D721Med (cell line): ENCODE data around the gene NELL2.

Experiments used
- DNase-seq: peaks from one replicate; pipeline ENCODE4 v3.0.0; 2011; ENCODE audit warnings: low spot score; ENCODE audit not compliant: insufficient read length
- FAIRE-seq: peaks from 2 replicates; lab custom pipeline; 2011; peaks lifted over from hg19 to GRCh38; lab: Jason Lieb, UNC
- TF ChIP-seq, protein P1 (sequence below): IDR thresholded peaks from 2 replicates; pipeline ENCODE4 v1.5.1; 2012; ENCODE audit warnings: mild to moderate bottlenecking, control low read depth; ENCODE audit not compliant: insufficient read depth; ENCODE audit errors: missing control alignments

NELL2 gene

DNA sequence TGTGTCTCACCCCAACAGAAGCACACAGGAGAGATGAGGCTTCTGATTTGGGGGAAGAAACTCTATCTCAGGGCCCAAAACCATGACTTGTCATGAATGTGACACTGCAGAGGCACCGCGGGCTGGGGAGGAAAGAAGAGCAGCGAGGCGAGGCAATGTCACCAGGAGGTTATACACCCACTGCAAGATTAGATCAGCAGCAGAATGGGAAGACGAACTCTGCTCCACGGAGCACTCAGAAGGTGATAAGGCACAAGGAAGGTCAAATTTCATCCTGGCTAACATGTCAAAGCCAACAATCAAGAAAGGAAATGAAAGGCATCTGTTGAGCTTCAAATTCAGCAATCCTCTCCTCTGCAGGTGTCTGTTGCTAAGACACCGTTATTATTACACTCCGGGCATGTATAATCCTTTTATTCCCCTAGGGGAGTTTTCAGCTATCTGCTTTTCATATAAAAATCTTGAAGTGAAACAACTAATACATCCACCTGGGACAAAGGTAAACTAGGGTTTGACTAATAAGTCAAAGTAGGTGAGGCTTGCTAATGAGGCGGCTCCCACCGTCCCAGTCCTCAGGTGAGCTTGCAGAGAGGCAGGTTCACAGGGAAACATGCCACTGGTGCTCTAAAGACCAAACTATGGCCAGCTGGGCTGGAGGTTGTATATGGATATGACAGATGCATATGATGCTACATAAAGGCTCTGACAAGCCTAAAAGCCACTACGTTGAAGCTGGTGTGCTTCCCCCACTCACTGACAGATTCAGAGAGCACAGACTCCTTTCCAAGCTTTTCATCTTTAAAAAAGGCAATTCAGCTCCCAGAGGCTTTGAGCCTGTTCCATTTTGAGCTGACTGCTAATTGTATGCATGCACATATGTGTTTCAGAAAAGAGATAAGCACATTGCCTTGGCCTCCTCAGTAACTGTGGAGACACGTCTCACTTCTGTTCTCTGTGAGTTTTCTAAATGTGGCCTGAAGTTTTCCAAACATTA lies 221.2 kb downstream of the NELL2 start:
- TF ChIP-seq, protein P1, sequence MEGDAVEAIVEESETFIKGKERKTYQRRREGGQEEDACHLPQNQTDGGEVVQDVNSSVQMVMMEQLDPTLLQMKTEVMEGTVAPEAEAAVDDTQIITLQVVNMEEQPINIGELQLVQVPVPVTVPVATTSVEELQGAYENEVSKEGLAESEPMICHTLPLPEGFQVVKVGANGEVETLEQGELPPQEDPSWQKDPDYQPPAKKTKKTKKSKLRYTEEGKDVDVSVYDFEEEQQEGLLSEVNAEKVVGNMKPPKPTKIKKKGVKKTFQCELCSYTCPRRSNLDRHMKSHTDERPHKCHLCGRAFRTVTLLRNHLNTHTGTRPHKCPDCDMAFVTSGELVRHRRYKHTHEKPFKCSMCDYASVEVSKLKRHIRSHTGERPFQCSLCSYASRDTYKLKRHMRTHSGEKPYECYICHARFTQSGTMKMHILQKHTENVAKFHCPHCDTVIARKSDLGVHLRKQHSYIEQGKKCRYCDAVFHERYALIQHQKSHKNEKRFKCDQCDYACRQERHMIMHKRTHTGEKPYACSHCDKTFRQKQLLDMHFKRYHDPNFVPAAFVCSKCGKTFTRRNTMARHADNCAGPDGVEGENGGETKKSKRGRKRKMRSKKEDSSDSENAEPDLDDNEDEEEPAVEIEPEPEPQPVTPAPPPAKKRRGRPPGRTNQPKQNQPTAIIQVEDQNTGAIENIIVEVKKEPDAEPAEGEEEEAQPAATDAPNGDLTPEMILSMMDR = no peak
- DNase-seq = no peak
- FAIRE-seq = peak; percentile 29

DNA sequence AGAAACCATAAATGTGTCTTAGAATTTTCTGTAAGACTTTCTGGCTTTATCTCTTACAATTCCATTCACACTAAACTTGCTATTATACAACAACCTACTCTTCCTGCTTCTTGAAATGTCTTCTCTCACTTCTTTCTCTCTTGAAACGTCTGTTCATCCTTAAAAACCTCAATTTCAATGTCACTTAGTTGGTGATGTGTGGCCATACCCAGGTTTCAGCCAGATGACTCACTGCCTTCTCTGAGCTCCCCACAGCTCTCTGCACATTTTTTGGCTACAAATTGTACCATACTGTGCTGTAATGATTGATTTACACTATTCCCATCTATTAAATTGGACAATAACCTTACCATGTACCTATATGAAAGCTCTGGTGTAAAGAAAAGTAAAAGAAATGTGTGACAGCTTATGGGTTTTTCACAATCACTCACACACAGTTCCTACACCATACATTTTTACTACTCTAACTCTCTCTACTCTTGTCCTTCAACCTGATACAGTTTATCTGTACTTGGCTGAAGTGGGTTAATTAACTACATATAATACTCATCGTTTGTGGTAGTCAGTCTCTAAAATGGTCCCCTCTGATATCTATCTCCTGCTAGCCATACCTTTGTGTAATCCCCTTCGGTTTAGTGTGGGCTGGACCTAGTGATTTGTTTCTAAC lies 222.1 kb downstream of the NELL2 start:
- FAIRE-seq (peak; percentile 60), DNase-seq (no peak)
- TF ChIP-seq, protein P1 = no peak

DNA sequence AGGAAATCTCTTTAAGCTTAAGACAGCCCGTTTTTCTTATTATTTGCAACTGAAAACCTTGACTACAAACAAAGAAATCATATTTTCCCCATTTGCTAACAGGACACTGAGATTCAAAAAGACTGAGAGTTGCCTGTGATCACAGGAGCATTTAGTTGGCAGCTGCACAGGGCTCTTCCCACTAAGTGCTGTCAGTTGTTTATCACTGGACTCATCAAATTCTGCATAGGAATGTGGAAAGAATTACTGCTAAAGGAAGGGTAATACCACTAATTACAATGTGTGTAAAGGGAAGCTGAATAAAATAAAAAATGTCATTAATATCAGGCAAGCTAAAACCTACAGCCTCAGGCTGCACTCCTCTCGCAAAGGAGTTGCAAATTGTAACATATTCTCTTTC lies 226.4 kb downstream of the NELL2 start:
- TF ChIP-seq, protein P1 = no peak
- FAIRE-seq = no peak
- DNase-seq = no peak

DNA sequence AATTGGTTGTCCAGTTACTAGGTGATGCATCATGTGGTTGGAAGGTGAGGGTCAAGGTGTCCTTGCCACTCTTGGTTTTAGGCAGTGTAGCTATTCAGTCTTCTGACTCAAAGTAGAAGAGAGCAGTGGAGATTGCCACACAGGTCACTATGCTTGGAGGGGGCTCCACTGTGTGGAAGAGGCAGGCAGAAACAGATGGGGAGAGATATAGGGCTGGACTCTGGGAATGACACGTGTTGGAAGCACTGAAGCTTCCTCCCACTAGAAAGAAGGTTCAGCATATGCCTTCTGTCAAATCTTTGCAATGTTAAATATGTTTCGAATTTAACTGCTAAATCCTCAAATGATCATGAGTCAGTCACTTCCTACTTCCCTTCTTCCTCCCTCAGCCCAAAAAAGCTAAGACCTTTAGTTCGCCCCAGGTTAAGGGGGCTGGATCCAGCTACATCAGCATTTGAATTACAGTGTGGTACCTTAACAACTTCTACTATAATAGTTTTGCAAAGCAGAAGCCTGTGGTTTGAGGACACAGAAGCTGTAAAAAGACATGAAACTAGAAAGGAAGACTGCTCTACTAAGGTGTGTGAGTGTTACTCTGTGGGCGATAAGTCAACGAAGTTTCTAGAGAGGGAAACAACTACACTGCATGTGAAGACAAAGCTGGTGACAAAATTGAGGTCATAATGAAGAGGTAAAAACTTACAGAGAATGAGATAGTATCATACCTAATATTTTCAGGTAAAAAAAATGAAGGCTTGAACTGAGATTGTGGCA lies 228.0 kb downstream of the NELL2 start:
- FAIRE-seq (no peak), DNase-seq (no peak)
- TF ChIP-seq, protein P1 = no peak

DNA sequence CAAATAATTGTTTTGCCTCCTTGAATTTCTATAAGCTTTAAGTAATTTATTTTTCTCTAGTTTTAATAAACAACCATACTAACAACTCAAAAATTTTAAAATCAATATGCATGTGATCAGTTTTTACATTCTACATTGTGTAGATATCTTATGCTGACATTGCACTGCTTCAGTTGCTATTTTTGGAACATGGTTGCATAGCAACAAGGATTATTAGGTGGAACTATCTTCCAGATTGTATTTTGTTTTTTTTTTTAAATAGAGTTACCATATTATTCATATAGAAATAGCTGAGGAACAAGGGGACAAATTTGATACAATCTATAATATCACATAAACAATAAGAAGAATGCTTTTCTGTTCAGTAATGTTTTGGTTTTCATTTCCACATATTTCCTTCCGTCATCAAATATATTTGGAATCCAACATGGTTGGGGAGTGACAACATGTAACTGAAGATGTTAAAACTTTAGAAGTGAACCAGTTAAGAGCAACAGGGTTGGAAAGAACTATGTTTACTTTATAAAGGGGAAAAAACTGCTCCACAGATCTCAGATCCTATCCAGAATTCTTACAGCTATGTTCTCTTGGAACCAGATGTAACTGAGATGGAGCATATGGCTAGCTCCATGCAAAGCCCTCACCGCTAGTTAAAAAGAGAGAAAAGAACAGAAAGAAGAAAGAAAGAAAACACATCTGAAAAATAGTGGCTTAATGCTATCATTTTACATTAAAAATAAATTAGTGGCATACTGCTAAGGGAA lies 235.5 kb downstream of the NELL2 start:
- FAIRE-seq = no peak
- no peak for DNase-seq
- TF ChIP-seq, protein P1 = no peak

DNA sequence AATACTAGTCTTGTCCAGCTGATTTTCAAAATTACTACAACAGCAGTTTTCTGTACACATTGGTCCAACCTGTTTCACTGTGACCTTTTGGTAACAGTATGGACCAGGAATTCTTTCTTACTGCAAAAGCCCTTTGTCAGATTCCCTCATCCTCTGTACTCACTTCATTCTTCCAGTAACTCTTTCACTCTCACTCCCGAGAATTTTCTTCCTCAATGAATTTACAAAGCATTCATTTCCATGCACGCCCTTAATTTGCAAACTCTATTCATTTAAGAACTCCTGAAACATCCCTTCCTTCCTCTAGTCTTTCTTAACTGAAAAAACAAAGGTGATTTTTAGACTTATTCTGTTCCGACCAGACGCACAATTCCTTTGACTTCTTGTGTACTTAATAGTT lies 238.2 kb downstream of the NELL2 start:
- TF ChIP-seq, protein P1 = no peak
- DNase-seq = no peak
- FAIRE-seq = no peak
